ENCODE data around the gene KYNU. TPM values are rescaled to one million over a fixed set of nuclear protein-coding genes. Genes with fewer than 3 reads are reported as not detected.

Gene KYNU
- total and polyA plus RNA-seq, 10 of the 15 experiments (the other 5 are each of a cell fraction or from before 2014, with no cell fraction given) = 31.3 to 101 (median 38.3) TPM

- TF ChIP-seq EP300 (IDR thresholded peaks at IDR 0.05; ENCODE audit: borderline replicate concordance in 1 of 2, control insufficient read depth in 1 of 2, low read depth in 2 of 2, low read length in 2 of 2) = no peak
- no peak for TF ChIP-seq ATF3 (IDR thresholded peaks at IDR 0.05; ENCODE audit: borderline replicate concordance, extremely low read depth, low read depth, low read length)
- no peak for TF ChIP-seq SPI1 (IDR thresholded peaks at IDR 0.05; ENCODE audit: borderline replicate concordance, insufficient read depth, low read depth, low read length)
These were observed 65.2 kb downstream of the KYNU start (continued) for GRCh38 chr2:142942690-142943089.

GRCh38 chr2:142944264-142944663 is 66.8 kb downstream of the KYNU start:
- H3K9me3 ChIP-seq (replicated peaks; ENCODE audit: control insufficient read depth, insufficient read depth, low read length) = no peaks in the 10 kb centered on the region; the same call in 2 of the 3 replicates
- no peaks in the 10 kb centered on the region for H3K4me1 ChIP-seq (ENCODE audit: control insufficient read depth, insufficient read depth, low read length)
- no peaks in the 10 kb centered on the region for H3K79me2 ChIP-seq (ENCODE audit: control insufficient read depth, insufficient read depth, low read length)
- POLR2A ChIA-PET = no interaction called here
- H3K36me3 ChIP-seq (ENCODE audit: control insufficient read depth in 2 of 2, insufficient read depth in 2 of 2, low read length in 1 of 2) = peaks cover 0 to 2% of the 10 kb centered on the region in 2 experiments; a peak in 2 of 4 replicates
- FAIRE-seq (no peak), DNase-seq (ENCODE audit: low read depth, low spot score) (no peak), ATAC-seq (no peak)
- CTCF ChIA-PET = no interaction called here
- no peak for TF ChIP-seq SMAD1 (IDR thresholded peaks at IDR 0.05; ENCODE audit: low read depth, partially characterized antibody)
- in situ Hi-C loops (cut with MboI) (no loop called here), intact Hi-C loops (cut with micrococcal nuclease; ENCODE audit: unreplicated experiment) (no loop called here)
- no TSS peak for BruUV-seq (replicated peaks)
- SMC1A ChIA-PET (ENCODE audit: uncharacterized antibody, unreplicated experiment) = interaction anchor here (1.1 to 2.7 kb wide), 5 partner anchors 25 to 64 kb away, joined by 3 to 11 read pairs (median 3); no protein-coding TSS in a partner anchor
- RAD21 ChIA-PET (ENCODE audit: unreplicated experiment) = no interaction called here
- no peak overlapping the region for H3K4me2 ChIP-seq (ENCODE audit: control insufficient read depth, insufficient read depth)
- H3K27me3 ChIP-seq (replicated peaks in 1 of 2; ENCODE audit: control insufficient read depth in 2 of 2, insufficient read depth in 2 of 2, low read length in 1 of 2) = no peaks in the 10 kb centered on the region
- no peak overlapping the region for H2AFZ ChIP-seq (ENCODE audit: control insufficient read depth, low read depth, low read length)
- H4K20me1 ChIP-seq (ENCODE audit: control insufficient read depth, insufficient read depth) = no peaks in the 10 kb centered on the region
- H3K9ac ChIP-seq (ENCODE audit: control insufficient read depth, insufficient read depth, low read length) = no peak overlapping the region
- H3K4me3 ChIP-seq = no peak overlapping the region
- H3K27ac ChIP-seq (ENCODE audit: control insufficient read depth, insufficient read depth) = no peak overlapping the region

DNA sequence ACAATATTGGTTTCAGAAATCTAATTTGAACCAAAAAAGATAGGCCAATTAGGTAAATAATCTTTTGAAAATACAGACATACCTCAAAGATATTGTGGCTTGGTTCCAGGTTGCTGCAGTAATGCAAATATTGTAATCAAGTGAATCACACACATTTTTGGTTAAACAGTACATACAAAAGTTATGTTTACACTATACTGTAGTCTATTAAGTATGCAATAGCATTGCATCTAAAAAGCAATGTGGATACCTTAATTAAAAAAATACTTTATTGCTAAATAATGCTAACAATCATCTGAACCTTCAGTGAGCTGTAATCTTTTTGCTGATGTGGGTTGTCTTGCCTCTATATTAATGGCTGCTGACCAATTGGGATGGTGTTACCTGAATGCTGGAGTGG is 67.3 kb downstream of the KYNU start:
- H3K9me3 ChIP-seq (replicated peaks; ENCODE audit: control insufficient read depth, insufficient read depth, low read length) = no peaks in the 10 kb centered on the region; the same call in 2 of the 3 replicates
- no peak overlapping the region for H3K4me2 ChIP-seq (ENCODE audit: control insufficient read depth, insufficient read depth)
- ChIA-PET SMC1A (ENCODE audit: uncharacterized antibody, unreplicated experiment) (interaction anchor here (1.1 to 2.7 kb wide), 4 partner anchors 25 to 65 kb away, joined by 3 to 11 read pairs (median 4); no protein-coding TSS in a partner anchor), POLR2A (no interaction called here), CTCF (no interaction called here), RAD21 (ENCODE audit: unreplicated experiment) (no interaction called here)
- no peak for FAIRE-seq
- no peaks in the 10 kb centered on the region for H3K79me2 ChIP-seq (ENCODE audit: control insufficient read depth, insufficient read depth, low read length)
- no peak for DNase-seq (ENCODE audit: low read depth, low spot score)
- in situ Hi-C loops (cut with MboI) = no loop called here
- H4K20me1 ChIP-seq (ENCODE audit: control insufficient read depth, insufficient read depth) = no peaks in the 10 kb centered on the region
- H3K4me1 ChIP-seq (ENCODE audit: control insufficient read depth, insufficient read depth, low read length) = no peaks in the 10 kb centered on the region
- H3K27ac ChIP-seq (ENCODE audit: control insufficient read depth, insufficient read depth) = no peak overlapping the region
- no peak overlapping the region for H2AFZ ChIP-seq (ENCODE audit: control insufficient read depth, low read depth, low read length)
- H3K4me3 ChIP-seq = no peak overlapping the region
- BruUV-seq (replicated peaks) = no TSS peak
- intact Hi-C loops (cut with micrococcal nuclease; ENCODE audit: unreplicated experiment) = no loop called here
- H3K27me3 ChIP-seq (replicated peaks in 1 of 2; ENCODE audit: control insufficient read depth in 2 of 2, insufficient read depth in 2 of 2, low read length in 1 of 2) = no peaks in the 10 kb centered on the region
- peaks cover 0 to 2% of the 10 kb centered on the region in 2 experiments; a peak in 2 of 4 replicates for H3K36me3 ChIP-seq (ENCODE audit: control insufficient read depth in 2 of 2, insufficient read depth in 2 of 2, low read length in 1 of 2)
- no peak overlapping the region for H3K9ac ChIP-seq (ENCODE audit: control insufficient read depth, insufficient read depth, low read length)
- ATAC-seq = no peak
- TF ChIP-seq, protein P1, sequence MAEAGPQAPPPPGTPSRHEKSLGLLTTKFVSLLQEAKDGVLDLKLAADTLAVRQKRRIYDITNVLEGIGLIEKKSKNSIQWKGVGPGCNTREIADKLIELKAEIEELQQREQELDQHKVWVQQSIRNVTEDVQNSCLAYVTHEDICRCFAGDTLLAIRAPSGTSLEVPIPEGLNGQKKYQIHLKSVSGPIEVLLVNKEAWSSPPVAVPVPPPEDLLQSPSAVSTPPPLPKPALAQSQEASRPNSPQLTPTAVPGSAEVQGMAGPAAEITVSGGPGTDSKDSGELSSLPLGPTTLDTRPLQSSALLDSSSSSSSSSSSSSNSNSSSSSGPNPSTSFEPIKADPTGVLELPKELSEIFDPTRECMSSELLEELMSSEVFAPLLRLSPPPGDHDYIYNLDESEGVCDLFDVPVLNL (IDR thresholded peaks at IDR 0.05; ENCODE audit: low read depth, low read length) = no peak
- TF ChIP-seq REST (IDR thresholded peaks at IDR 0.05; ENCODE audit: low read depth, low read length) = no peak
- no peak for TF ChIP-seq CHD1 (IDR thresholded peaks at IDR 0.05; ENCODE audit: low read depth, low read length)
- no peak for TF ChIP-seq NFXL1 (IDR thresholded peaks at IDR 0.05; ENCODE audit: borderline replicate concordance)
- TF ChIP-seq ATF3 (IDR thresholded peaks at IDR 0.05; ENCODE audit: borderline replicate concordance, extremely low read depth, low read depth, low read length) = no peak
- TF ChIP-seq PAX8 (IDR thresholded peaks at IDR 0.05) = no peak
- no peak for TF ChIP-seq RB1 (IDR thresholded peaks at IDR 0.05; ENCODE audit: borderline replicate concordance)
